ENCODE data around the gene AHDC1.

Gene AHDC1

DNA sequence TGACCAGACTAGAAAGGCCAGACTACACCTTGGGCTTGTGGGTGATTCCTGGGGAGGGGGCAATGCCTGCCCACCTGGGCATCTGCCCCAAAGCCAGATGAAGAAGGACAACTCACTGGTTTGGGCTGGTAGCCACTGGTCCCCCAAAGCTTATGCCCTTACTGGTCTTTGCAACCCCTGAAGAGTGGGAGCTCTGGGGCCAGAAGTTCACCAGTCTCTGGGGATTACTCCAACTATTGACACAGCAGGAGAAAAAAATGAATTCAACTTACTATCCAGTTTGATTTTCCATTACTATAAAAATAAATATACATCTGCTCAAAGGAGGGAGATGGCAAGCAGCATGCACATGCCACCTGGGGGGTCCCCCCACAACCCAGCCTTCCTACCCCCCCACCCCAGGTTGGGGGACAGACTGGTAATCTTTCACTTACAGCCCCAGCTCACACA, 2.6 kb downstream of the AHDC1 start:
- DNase-seq, result no peak
- TF ChIP-seq GATA1 (IDR thresholded peaks at IDR 0.05; ENCODE audit: low read depth, low read length), result no peak
- TF ChIP-seq POLR2A (IDR thresholded peaks at IDR 0.05; ENCODE audit: low read length), result no peak

DNA sequence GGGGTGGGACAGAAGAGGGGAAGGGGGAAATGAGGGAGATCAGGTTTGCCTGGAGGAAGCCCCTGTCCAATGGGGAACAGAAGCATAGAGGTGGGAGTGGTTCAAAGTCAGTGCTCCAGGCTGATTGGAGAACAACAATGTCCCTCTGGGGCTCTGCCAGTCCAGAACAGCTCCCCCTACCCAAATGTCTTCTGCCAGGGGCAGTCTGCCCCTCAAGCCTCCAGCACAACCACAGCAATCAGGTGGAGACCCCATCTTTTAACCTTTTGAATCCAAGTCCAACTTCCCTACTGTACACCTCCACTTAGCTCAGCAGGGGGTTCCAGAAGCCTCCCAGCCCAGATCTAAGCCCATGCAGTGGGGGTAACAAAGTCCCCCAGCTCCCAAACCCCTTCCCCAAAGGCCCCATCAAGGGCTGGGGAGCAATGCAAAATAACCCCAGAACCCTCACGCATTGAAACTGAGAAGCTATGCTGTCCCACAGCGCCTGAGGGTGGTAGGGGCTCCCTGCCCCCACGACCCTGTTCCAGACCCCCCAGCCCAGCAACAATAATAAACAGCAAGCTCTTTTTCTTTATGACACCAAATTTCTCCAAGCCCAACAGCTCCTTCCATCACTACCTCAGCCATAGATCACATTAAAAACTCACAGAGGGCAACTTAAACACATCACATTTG, 3.3 kb downstream of the AHDC1 start:
- TF ChIP-seq GATA1 (IDR thresholded peaks at IDR 0.05; ENCODE audit: low read depth, low read length), result no peak
- TF ChIP-seq POLR2A (IDR thresholded peaks at IDR 0.05; ENCODE audit: low read length), result no peak
- no peak for DNase-seq

DNA sequence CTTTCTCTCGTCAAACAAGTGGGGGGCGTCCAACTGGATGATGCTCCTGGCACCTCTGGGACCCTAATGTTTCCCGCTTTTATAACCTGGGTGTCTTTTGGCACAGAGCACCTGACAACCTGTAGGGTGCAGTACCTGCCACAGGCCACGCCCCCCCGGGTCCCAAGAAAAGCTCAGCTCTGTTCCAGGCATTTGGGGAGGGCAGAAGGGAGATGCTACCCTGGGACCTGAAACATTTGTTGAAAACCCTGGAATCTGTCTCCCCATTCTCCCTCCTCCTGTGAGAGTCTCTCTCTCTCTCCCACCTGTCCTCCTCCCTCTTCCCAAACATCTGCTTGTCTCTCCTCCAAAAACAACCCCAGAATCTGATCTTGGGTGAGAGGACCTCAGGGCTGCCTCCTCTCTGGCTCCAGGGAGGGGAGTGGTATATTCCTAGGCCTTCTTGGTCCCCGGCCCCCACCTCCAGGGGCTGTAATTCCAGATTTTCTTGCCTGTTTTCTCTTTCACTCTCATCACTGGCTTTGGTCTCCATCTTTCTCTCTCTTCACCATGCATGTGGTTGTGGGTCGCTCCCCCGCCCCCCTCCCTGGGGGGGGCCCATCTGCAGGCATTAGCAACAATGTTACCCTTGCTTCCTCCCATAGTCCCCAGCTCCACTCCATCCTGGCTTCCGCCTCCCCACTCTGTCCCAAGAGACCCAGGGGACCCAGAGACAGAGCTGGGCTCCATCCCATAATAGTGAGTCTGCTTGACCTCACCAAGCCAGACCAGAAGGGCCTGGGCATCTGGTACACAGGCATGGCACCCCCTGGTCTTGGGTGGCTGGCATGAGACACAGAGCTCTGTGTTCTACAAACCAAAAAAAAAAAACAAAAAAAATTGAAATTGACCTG, 4.1 kb downstream of the AHDC1 start:
- TF ChIP-seq GATA1 (IDR thresholded peaks at IDR 0.05; ENCODE audit: low read depth, low read length), result no peak
- no peak for TF ChIP-seq POLR2A (IDR thresholded peaks at IDR 0.05; ENCODE audit: low read length)
- no peak for DNase-seq

DNA sequence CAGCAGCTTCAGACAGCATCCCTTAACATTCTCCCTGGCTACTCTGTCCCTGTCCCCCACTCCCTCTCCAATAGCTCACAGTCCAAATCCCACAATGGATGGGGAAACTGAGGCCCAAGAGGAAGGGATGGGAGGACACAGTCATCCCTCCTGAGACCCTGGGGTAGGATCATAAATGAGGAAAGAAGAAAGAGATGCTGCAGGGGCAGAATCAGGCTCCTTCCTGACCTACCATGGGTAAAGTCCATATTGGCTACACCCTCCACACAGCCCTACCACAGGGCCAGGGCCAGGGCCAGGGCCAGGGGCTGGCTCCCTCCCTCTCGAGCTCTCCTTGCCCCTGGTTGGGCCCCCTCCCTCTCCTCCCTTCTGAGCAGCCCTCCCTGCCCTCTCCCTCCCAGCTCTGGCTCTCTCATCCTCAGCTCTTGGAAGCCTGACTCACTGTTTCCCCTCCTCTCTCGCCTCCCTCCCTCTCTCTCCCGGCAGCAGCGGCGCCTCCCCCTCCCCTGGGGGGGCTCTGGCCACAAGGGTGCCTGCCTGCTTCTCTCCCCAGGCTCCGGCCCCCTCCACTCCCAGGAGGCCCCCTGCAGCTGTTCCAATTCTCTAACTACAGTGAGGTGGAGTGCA, 4.9 kb downstream of the AHDC1 start:
- TF ChIP-seq GATA1 (IDR thresholded peaks at IDR 0.05; ENCODE audit: low read depth, low read length) (no peak), POLR2A (IDR thresholded peaks at IDR 0.05; ENCODE audit: low read length) (no peak)
- DNase-seq, result peak in 1 of 2 experiments; percentile 26

DNA sequence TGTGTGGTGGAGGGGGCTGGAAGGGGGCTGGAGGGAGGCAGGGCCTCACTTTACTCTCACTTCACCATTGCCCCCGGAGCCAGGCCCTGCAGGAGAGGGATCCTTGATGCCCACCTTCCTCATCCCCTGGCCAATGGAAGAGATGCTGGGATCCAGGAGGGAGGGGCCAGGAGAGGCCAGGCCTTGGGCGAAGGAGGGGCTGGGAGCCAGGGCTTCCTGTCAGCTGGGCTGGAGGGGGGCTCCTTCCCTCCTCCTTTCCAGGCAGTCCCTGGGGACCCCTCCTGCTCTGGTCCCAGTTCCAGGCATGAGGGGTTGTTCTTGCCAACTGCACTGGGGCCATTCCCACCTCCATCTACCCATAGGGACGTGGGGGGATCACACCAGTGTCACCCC, 5.7 kb downstream of the AHDC1 start:
- TF ChIP-seq POLR2A (IDR thresholded peaks at IDR 0.05; ENCODE audit: low read length) (no peak), GATA1 (IDR thresholded peaks at IDR 0.05; ENCODE audit: low read depth, low read length) (no peak)
- DNase-seq, result no peak

DNA sequence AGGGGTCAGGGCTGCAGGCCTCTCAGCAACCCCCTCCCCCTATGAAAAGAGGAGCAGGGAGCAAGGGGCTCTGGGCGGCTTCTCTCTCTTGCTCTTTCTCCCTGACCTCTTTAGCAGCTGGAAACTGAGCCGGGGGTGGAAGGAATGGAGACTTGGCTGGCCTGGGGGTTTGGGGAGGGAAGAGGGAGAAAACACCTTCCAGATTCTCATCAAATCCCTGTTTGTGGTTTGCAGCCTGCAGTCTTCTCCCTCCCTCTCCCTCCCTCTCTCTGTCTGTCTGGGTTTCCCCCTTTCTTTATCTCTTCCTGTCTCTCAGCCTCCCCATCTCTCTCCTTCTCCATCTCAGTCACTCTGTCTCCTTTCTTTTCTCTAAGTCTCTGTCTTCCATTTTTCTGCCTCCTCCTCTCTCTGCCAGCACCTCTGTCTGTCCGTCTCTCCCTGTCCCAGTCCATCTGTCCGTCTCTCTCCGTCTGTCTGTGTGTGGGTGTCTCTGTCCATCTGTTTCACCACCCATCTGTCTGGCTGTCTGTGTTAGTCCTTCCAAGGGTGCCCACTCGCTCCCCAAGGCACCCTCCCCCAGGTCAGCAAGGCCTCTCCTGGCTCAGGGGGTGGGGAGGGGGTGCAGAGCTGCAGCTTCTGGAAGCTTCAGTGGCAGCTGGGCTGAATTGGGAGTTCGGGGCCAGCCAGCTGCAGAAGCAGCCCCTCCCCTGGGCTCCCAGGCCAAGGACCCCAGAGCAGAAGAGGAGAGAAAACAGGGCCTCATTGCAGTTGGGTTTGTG, 6.2 kb downstream of the AHDC1 start:
- no peak for TF ChIP-seq POLR2A (IDR thresholded peaks at IDR 0.05; ENCODE audit: low read length)
- TF ChIP-seq GATA1 (IDR thresholded peaks at IDR 0.05; ENCODE audit: low read depth, low read length), result no peak
- no peak for DNase-seq

DNA sequence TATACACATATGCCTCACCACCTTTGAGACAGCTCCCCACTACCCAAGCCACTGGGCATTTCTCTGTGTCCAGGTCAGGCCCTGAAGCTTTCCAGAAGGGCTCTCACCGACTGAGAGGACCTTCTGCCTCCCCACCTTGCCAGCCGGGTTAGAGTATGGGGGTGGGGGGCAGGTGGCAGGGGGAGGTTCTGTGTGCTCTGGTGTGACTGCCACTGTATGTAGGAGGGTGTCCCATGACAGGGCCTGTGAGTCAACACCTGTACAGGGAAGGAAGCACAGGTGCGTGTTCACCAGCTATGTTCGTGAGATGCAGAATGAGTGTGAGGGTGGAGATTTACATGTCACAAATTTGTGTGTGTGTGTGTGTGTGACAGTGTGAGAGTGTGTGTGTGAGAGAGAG, 7.0 kb downstream of the AHDC1 start:
- TF ChIP-seq GATA1 (IDR thresholded peaks at IDR 0.05; ENCODE audit: low read depth, low read length) (no peak), POLR2A (IDR thresholded peaks at IDR 0.05; ENCODE audit: low read length) (no peak)
- DNase-seq, result no peak

DNA sequence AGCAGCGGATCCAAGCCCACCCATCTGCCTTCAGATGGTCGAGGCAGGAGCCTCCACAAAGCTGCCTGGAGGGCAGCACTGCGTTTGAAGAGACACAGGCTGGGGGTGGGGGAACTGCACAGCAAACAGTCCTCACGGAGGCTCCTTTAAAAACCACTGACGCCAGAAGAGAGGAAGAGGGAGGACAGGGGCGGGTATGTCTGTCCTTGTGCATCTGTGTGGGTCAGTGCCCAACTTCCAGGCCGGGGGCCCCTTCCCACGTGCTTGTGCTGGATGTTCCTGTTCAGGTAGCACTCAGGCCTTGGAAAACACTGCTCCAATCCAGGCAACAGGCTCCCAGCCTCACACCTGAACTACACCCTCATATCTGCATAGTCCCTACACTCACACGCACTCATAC, 7.7 kb downstream of the AHDC1 start:
- TF ChIP-seq POLR2A (IDR thresholded peaks at IDR 0.05; ENCODE audit: low read length) (no peak), GATA1 (IDR thresholded peaks at IDR 0.05; ENCODE audit: low read depth, low read length) (no peak)
- no peak for DNase-seq

DNA sequence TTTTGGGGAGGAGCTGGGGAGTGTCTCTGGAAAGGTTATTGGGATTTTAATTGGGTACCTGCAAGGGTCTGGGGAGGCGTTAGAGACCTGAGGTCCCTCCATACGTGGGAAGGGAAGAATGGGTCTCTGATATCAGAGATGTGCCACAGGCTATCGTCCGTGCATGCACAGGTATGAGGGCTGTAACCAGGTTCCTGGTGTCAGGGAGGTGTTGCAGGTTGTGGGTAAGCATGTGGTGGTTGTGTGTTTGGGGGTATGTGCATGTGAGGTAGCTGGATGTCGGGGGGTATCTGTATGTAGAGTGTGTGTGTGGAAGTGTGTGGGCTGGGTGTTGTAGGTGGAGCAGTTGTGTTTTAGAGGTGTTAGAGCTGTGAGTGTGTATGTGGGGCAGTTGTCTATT, 8.3 kb downstream of the AHDC1 start:
- TF ChIP-seq POLR2A (IDR thresholded peaks at IDR 0.05; ENCODE audit: low read length) (no peak), GATA1 (IDR thresholded peaks at IDR 0.05; ENCODE audit: low read depth, low read length) (no peak)
- DNase-seq, result no peak

DNA sequence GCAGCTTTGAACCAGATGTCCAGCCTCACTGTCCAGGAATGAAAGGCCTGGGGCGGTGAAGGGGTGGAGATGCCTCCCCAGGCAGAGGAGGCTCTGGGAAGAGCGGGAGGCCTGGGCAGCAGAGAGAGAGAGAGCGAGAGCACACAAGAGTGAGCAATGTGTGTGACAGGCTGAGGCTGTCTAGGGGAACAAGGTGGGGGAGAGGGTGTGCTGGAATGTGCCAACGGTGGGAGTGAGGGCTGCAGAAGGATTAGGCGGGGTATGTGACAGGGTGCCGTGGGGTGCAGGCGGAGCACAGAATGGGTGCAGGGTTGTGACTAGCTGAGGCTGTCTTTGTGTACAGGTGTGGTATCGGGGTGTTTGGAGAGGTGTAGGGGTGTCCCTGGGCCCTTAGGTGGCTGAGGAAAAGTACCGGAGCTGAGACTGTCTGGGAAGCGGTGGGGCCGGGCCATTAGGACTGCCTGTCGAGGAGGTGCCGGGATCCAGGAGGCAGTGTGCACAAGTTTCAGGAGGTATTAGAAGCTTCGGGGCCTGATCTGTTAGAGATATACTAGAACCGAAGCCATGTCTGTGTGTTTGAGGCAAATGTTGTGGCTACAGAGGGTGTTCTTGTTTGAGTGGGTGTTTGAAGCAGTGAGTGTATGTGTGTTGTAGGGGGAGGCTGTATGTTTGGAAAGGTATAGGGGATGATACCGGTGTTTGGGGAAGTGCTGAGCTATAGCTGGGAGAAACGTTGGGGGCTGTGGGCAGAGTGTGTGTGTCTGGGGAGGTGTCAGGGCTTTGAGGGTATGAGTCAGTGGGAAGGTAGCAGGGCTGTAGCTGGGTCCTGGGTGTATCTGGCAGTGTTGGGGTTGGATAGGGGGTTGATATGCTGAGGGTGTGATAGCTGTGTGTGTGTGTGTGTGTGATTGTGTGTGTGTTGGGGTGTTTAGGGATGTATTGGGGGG, 9.1 kb downstream of the AHDC1 start:
- TF ChIP-seq GATA1 (IDR thresholded peaks at IDR 0.05; ENCODE audit: low read depth, low read length) (no peak), POLR2A (IDR thresholded peaks at IDR 0.05; ENCODE audit: low read length) (no peak)
- no peak for DNase-seq

DNA sequence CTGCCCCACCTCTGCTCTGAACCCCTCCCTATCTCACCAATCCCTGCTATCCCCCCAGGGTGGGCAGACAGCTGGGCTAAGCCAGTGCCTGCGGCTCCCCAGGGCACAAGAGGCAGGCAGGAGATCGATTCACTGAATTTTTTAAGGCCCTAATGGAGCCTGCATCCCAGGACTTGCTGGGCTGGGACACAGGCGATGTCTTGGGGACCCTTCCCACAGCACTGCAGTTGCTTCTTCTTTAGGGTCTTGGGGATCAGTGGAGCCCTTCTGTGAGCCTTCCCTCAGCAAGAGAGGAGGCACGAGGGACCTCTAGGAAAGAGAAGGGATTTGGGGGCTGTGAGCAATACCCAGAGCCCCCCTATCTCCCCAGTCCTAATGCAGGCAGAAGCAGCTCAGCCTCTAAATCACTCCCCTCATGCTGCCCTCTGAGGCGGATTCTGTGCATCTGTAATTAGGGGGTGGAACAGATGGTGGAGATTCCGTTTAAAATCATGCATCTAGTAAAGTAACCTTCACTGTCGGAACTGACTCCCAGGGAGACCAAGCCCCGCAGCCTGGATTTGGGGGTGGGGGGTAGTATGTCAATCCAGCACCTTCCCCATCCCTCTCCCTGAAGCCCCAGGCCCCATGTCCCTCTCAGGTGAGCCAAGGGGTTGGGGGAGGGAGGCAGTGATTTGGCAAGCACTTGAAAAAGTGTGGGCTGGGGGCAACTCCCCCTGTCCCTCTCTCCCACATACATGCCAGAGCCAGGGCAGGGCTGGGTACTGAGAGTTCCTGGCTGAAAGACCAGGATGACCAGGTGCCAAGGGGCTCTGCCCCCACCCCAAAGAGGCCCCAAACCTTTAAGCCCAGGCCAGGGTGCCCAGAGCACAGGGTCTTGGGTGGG, 10.0 kb downstream of the AHDC1 start:
- TF ChIP-seq GATA1 (IDR thresholded peaks at IDR 0.05; ENCODE audit: low read depth, low read length) (no peak), POLR2A (IDR thresholded peaks at IDR 0.05; ENCODE audit: low read length) (no peak)
- DNase-seq, result no peak

Measured in erythroblast (primary cell).